Neural cell (in vitro differentiated cells): ENCODE measurements around the gene ZNF106. TPM values are rescaled to one million over a fixed set of nuclear protein-coding genes. Genes with fewer than 3 reads are reported as not detected.

Source experiments
- H2AFZ ChIP-seq: fragments of 200-600, 300-800 bp; sonication (generic), shearing (Covaris generic); 2 replicates; pipeline ENCODE4 v1.6.0; 2014; ENCODE audit warnings: low read depth, mild to moderate bottlenecking, antibody characterized with exemption, low read length, moderate library complexity
- H3F3A ChIP-seq: fragments of 200-600 bp; shearing (Covaris generic); 2 replicates; pipeline ENCODE4 v1.6.1; 2016; ENCODE audit warnings: mild to moderate bottlenecking, moderate library complexity, mixed read lengths, antibody characterized with exemption, low read length; ENCODE audit not compliant: insufficient read depth, poor library complexity, severe bottlenecking
- H3K27ac ChIP-seq: fragments of 200-600, 300-800 bp; sonication (generic), shearing (Covaris generic); 2 replicates; pipeline ENCODE4 v1.5.1; 2014; ENCODE audit warnings: mild to moderate bottlenecking, low read length, moderate library complexity
- H3K27me3 ChIP-seq: fragments of 300-800, 200-600 bp; sonication (generic), shearing (Covaris generic); 2 replicates; pipeline ENCODE4 v1.6.0; 2014; ENCODE audit warnings: mild to moderate bottlenecking, low read depth, low read length, moderate library complexity; ENCODE audit not compliant: insufficient read depth
- H3K36me3 ChIP-seq: fragments of 300-800, 200-600 bp; sonication (generic), shearing (Covaris generic); 2 replicates; pipeline ENCODE4 v1.5.1; 2014; ENCODE audit warnings: mild to moderate bottlenecking, antibody characterized with exemption, low read length, moderate library complexity; ENCODE audit not compliant: insufficient read depth
- H3K4me2 ChIP-seq: fragments of 300-800, 200-600 bp; sonication (generic), shearing (Covaris generic); 2 replicates; pipeline ENCODE4 v1.6.0; 2014; ENCODE audit warnings: mild to moderate bottlenecking, low read length
- H3K4me3 ChIP-seq: fragments of 300-800, 200-600 bp; sonication (generic), shearing (Covaris generic); 2 replicates; pipeline ENCODE4 v1.5.1; 2014; ENCODE audit warnings: mild to moderate bottlenecking, low read length, moderate library complexity
- H3K79me2 ChIP-seq: fragments of 200-600 bp; shearing (Covaris generic); replicated peaks from 2 replicates; pipeline ENCODE4 v1.6.0; 2014; ENCODE audit warnings: mild to moderate bottlenecking, low read length, moderate library complexity; ENCODE audit not compliant: insufficient read depth
- H3K9ac ChIP-seq: fragments of 300-800, 200-600 bp; sonication (generic), shearing (Covaris generic); 2 replicates; pipeline ENCODE4 v1.6.1; 2016; ENCODE audit warnings: mild to moderate bottlenecking, low read length, mixed read lengths
- H3K9me2 ChIP-seq: fragments of 200-600 bp; shearing (Covaris generic); 2 replicates; pipeline ENCODE4 v1.6.1; 2016; ENCODE audit warnings: mild to moderate bottlenecking, low read length, mixed read lengths; ENCODE audit not compliant: insufficient read depth
- H3K9me3 ChIP-seq: fragments of 200-600, 300-800 bp; sonication (generic), shearing (Covaris generic); 2 replicates; pipeline ENCODE4 v1.6.1; 2016; ENCODE audit warnings: mild to moderate bottlenecking, mixed run types, low read length, moderate library complexity, mixed read lengths
- H4K20me1 ChIP-seq: fragments of 200-600 bp; shearing (Covaris generic); 2 replicates; pipeline ENCODE4 v1.6.1; 2016; ENCODE audit warnings: mild to moderate bottlenecking, mixed run types; ENCODE audit not compliant: insufficient read depth
- CTCF ChIP-seq: fragments of 450-650 bp; IDR thresholded peaks from 2 replicates; pipeline ENCODE4 v1.5.1; 2014; ENCODE audit warnings: antibody characterized with exemption, mild to moderate bottlenecking, moderate library complexity; ENCODE audit not compliant: poor library complexity, severe bottlenecking
- EP300 ChIP-seq: fragments of 450-650 bp; conservative IDR thresholded peaks from 2 replicates; pipeline ENCODE4 v1.6.1; 2014; ENCODE audit warnings: antibody characterized with exemption, mild to moderate bottlenecking, moderate library complexity; ENCODE audit not compliant: poor library complexity, severe bottlenecking
- EZH2 ChIP-seq: fragments of 200-600, 300-800 bp; shearing (Covaris generic), sonication (generic); IDR thresholded peaks from 2 replicates; pipeline ENCODE4 v1.6.1; 2014; ENCODE audit warnings: antibody characterized with exemption, low read length, borderline replicate concordance, mild to moderate bottlenecking; ENCODE audit not compliant: insufficient read depth, poor library complexity, severe bottlenecking
- MXI1 ChIP-seq: fragments of 450-650 bp; conservative IDR thresholded peaks from 2 replicates; pipeline ENCODE4 v1.6.1; 2014; ENCODE audit warnings: antibody characterized with exemption, mild to moderate bottlenecking; ENCODE audit not compliant: poor library complexity, severe bottlenecking
- POLR2AphosphoS5 ChIP-seq: IDR thresholded peaks from 2 replicates; pipeline ENCODE4 v1.6.1; 2012
- RAD21 ChIP-seq: fragments of 450-650 bp; conservative IDR thresholded peaks from 2 replicates; pipeline ENCODE4 v1.6.1; 2014; ENCODE audit warnings: antibody characterized with exemption, mild to moderate bottlenecking, moderate library complexity
- REST ChIP-seq: IDR thresholded peaks from 2 replicates; pipeline ENCODE4 v1.6.1; 2012; ENCODE audit warnings: borderline replicate concordance
- SMC3 ChIP-seq: fragments of 450-650 bp; conservative IDR thresholded peaks from 2 replicates; pipeline ENCODE4 v1.6.1; 2014; ENCODE audit warnings: antibody characterized with exemption, mild to moderate bottlenecking, moderate library complexity; ENCODE audit not compliant: poor library complexity
- TAF1 ChIP-seq: IDR thresholded peaks from 2 replicates; pipeline ENCODE4 v1.6.1; 2012; ENCODE audit warnings: low read depth
- polyA plus RNA-seq: library from polyadenylated mRNA; depleted of rRNA; stranded (reverse); fragments of >200 nt; gene quantifications from 2 replicates; pipeline ENCODE4 v1.2.3, GENCODE V29; 2014

The ZNF106 gene
- polyA plus RNA-seq, 1 donor from 2014 or later = 24.0 TPM

DNA sequence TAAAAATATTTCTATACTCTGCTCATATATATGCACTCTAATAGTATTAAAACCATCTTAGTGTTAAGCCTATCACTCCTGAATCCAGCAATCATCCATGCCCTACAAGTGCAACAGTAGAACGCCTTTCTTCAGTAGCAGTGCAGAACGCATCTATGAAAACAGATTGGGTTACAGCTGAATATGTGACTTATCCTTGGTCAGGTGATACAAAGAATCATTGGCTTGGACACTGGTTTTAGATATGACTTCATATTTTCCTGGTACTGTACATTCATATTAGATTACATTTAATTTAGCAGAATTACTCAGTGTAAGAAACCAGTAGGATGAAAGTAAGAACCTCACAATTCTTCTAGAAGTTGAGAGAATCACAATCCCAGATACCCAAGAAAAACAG, 43.3 kb downstream of the ZNF106 start:
- H3K36me3 ChIP-seq = peaks cover 8% of the 10 kb centered on the region
- no peak overlapping the region for H3K27ac ChIP-seq
- no peaks in the 10 kb centered on the region for H4K20me1 ChIP-seq

DNA sequence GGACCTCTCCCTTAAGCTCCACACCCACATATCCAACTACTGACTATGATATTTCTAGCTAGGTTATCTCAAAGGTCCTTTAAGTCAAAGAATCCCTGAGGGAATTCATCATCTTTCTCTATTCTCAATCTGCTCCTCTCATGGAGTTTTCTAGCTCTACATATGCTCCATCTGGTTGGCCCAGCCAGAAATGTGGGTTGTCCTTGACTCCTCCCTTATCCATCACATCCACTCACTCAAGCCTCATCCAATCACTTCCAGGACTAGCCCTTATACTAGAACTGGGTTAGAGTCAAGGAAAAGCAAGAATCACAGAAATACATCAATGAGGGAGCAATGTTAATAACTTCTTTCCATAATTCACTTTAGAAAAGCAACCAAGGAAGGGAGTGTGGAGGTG, 45.4 kb downstream of the ZNF106 start:
- Histone ChIP-seq H4K20me1 (no peaks in the 10 kb centered on the region), H2AFZ (no peak overlapping the region), H3K9me3 (no peaks in the 10 kb centered on the region), H3K4me3 (no peak overlapping the region), H3K36me3 (peaks cover 8% of the 10 kb centered on the region), H3K27me3 (no peaks in the 10 kb centered on the region), H3K4me2 (no peak overlapping the region), H3K9me2 (no peaks in the 10 kb centered on the region), H3K79me2 (no peaks in the 10 kb centered on the region), H3K27ac (no peak overlapping the region), H3F3A (no peaks in the 10 kb centered on the region), H3K9ac (no peak overlapping the region)
- TF ChIP-seq EZH2 (no peak), CTCF (no peak), RAD21 (no peak), POLR2AphosphoS5 (no peak), EP300 (no peak), REST (no peak), TAF1 (no peak)

More for the DNA sequence above, 43.3 kb downstream of the ZNF106 start:
- Histone ChIP-seq H3K4me2 (no peak overlapping the region), H3K79me2 (no peaks in the 10 kb centered on the region), H3F3A (no peaks in the 10 kb centered on the region), H3K9ac (no peak overlapping the region), H3K27me3 (no peaks in the 10 kb centered on the region), H3K9me2 (no peaks in the 10 kb centered on the region), H2AFZ (no peak overlapping the region), H3K9me3 (no peaks in the 10 kb centered on the region), H3K4me3 (no peak overlapping the region)
- TF ChIP-seq POLR2AphosphoS5 (no peak), TAF1 (no peak), EP300 (no peak), MXI1 (no peak), REST (no peak), RAD21 (no peak), EZH2 (no peak), CTCF (no peak), SMC3 (no peak)
